Neuronal stem cell (in vitro differentiated cells): ENCODE measurements around the gene SPAG5.
A peak's percentile ranks its signal among the peaks of the same experiment; 100 is the strongest.
"Not testable (repeated sequence)": the region's sequence is repeated elsewhere in the genome, so short reads cannot be mapped to it uniquely, and the experiment has no call there.

Experiments used
- DNase-seq: peaks from one replicate; pipeline ENCODE4 v3.0.0-alpha.2; 2013; ENCODE audit warnings: low spot score
- H2AFZ ChIP-seq: one replicate; pipeline ENCODE4 v1.6.1; 2013; ENCODE audit warnings: mild to moderate bottlenecking, low read length, inconsistent platforms
- H2AK5ac ChIP-seq: 2 replicates; pipeline ENCODE4 v1.6.1; 2013; ENCODE audit warnings: low read depth, mild to moderate bottlenecking, inconsistent platforms, low read length, moderate library complexity, mixed read lengths
- H2BK120ac ChIP-seq: 2 replicates; pipeline ENCODE4 v1.6.1; 2013; ENCODE audit warnings: low read depth, mild to moderate bottlenecking, inconsistent platforms, low read length, moderate library complexity, mixed read lengths
- H2BK12ac ChIP-seq: one replicate; pipeline ENCODE4 v1.6.1; 2013; ENCODE audit warnings: low read length, inconsistent platforms
- H2BK15ac ChIP-seq: 2 replicates; pipeline ENCODE4 v1.6.1; 2013; ENCODE audit warnings: mild to moderate bottlenecking, low read length, inconsistent platforms, mixed read lengths
- H2BK5ac ChIP-seq: one replicate; pipeline ENCODE4 v1.6.1; 2013; ENCODE audit warnings: inconsistent platforms, mild to moderate bottlenecking, low read length, moderate library complexity
- H3K14ac ChIP-seq: one replicate; pipeline ENCODE4 v1.6.1; 2013; ENCODE audit warnings: low read length, inconsistent platforms
- H3K18ac ChIP-seq: 2 replicates; pipeline ENCODE4 v1.6.1; 2013; ENCODE audit warnings: low read length, inconsistent platforms
- H3K23ac ChIP-seq: 2 replicates; pipeline ENCODE4 v1.6.1; 2013; ENCODE audit warnings: low read depth, mild to moderate bottlenecking, mixed read lengths, low read length, inconsistent platforms; ENCODE audit not compliant: poor library complexity
- H3K27ac ChIP-seq: replicated peaks from 3 replicates; pipeline ENCODE4 v1.5.1; 2013; ENCODE audit warnings: low read length, inconsistent platforms
- H3K27me3 ChIP-seq, 3 experiments: 2 replicates each; pipeline ENCODE4 v1.6.1; 2013; ENCODE audit warnings: low read length in 3 of 3, mild to moderate bottlenecking in 2 of 3, inconsistent platforms in 1 of 3, low read depth in 1 of 3, mixed read lengths in 1 of 3, moderate library complexity in 1 of 3; ENCODE audit not compliant: control insufficient read depth in 3 of 3, insufficient read depth in 3 of 3
- H3K36me3 ChIP-seq, 2 donors: replicated peaks in 1 of 2; 2 replicates each; pipeline ENCODE4 v1.6.1; 2013; ENCODE audit warnings: low read length in 2 of 2; ENCODE audit not compliant: control insufficient read depth in 2 of 2, insufficient read depth in 2 of 2
- H3K4ac ChIP-seq: 2 replicates; pipeline ENCODE4 v1.6.1; 2013; ENCODE audit warnings: inconsistent platforms, mild to moderate bottlenecking, low read length, moderate library complexity
- H3K4me1 ChIP-seq, 2 donors: 1 replicate in 1 of 2; 2 replicates in 1 of 2; pipeline ENCODE4 v1.6.1; 2013; ENCODE audit warnings: low read length in 2 of 2, low read depth in 1 of 2; ENCODE audit not compliant: control insufficient read depth in 2 of 2, insufficient read depth in 1 of 2
- H3K4me2 ChIP-seq: one replicate; pipeline ENCODE4 v1.6.1; 2013; ENCODE audit warnings: mild to moderate bottlenecking, low read length, inconsistent platforms; ENCODE audit not compliant: insufficient read depth, poor library complexity, severe bottlenecking
- H3K4me3 ChIP-seq, 2 donors: 2 replicates each; pipeline ENCODE4 v1.5.1; 2013; ENCODE audit warnings: low read length in 2 of 2, mild to moderate bottlenecking in 2 of 2, inconsistent platforms in 1 of 2, moderate library complexity in 1 of 2
- H3K79me1 ChIP-seq: one replicate; pipeline ENCODE4 v1.6.1; 2013; ENCODE audit warnings: low read depth, mild to moderate bottlenecking, inconsistent platforms, low read length, moderate library complexity
- H3K9ac ChIP-seq: one replicate; pipeline ENCODE4 v1.6.1; 2013; ENCODE audit warnings: mild to moderate bottlenecking, low read depth, low read length, inconsistent platforms; ENCODE audit not compliant: poor library complexity
- H3K9me3 ChIP-seq, 2 donors: replicated peaks in 1 of 2; 2 replicates each; pipeline versions ENCODE3 to v1.6.1; 2013; ENCODE audit warnings: low read length in 2 of 2, mild to moderate bottlenecking in 2 of 2, inconsistent platforms in 1 of 2, low read depth in 1 of 2, mixed read lengths in 1 of 2, moderate library complexity in 1 of 2; ENCODE audit not compliant: control insufficient read depth in 2 of 2, insufficient read depth in 1 of 2
- H4K8ac ChIP-seq: one replicate; pipeline ENCODE4 v1.6.1; 2013; ENCODE audit warnings: low read depth, mild to moderate bottlenecking, inconsistent platforms, low read length, moderate library complexity
- H4K91ac ChIP-seq: one replicate; pipeline ENCODE4 v1.6.1; 2013; ENCODE audit warnings: low read length, low read depth, mild to moderate bottlenecking, inconsistent platforms; ENCODE audit not compliant: poor library complexity
- WGBS, 2 donors: extraction: QIAGEN DNeasy Blood & Tissue Kit; methylation state at CpG; one replicate each; pipeline ENCODE4 v1.1.7; 2013; ENCODE audit warnings: missing lambda C conversion rate in 2 of 2, mixed read lengths in 1 of 2; ENCODE audit not compliant: insufficient read length in 2 of 2, insufficient replicate concordance in 1 of 2; ENCODE audit errors: extremely low coverage in 2 of 2; 5-methylcytosine and 5-hydroxymethylcytosine counted together

The SPAG5 gene

GRCh38 chr17:28610376-28610775 lies 11.6 kb upstream of the SPAG5 start:
- H3K4me1 ChIP-seq: peaks cover 2 to 5% of the 10 kb centered on the region in 2 donors
- H4K8ac ChIP-seq: no peak overlapping the region
- no peak overlapping the region for H2BK15ac ChIP-seq
- H2BK120ac ChIP-seq: no peak overlapping the region
- no peaks in the 10 kb centered on the region for H3K79me1 ChIP-seq
- H3K27ac ChIP-seq: no peak overlapping the region
- H3K14ac ChIP-seq: no peak overlapping the region
- no peak overlapping the region for H2AFZ ChIP-seq
- DNase-seq: no peak
- peaks cover 33 to 90% of the 10 kb centered on the region in 2 donors for H3K36me3 ChIP-seq
- no CpG with 5 or more reads among the region's 8 CpGs for WGBS, 2 donors
- no peak overlapping the region for H3K18ac ChIP-seq
- H2AK5ac ChIP-seq: no peak overlapping the region
- H3K9ac ChIP-seq: no peak overlapping the region
- H3K27me3 ChIP-seq: no peaks in the 10 kb centered on the region
- H2BK5ac ChIP-seq: no peak overlapping the region
- no peak overlapping the region for H3K4me3 ChIP-seq
- H3K23ac ChIP-seq: no peak overlapping the region
- no peaks in the 10 kb centered on the region for H3K9me3 ChIP-seq
- H2BK12ac ChIP-seq: no peak overlapping the region
- no peak overlapping the region for H3K4me2 ChIP-seq
- H3K4ac ChIP-seq: no peak overlapping the region
- no peak overlapping the region for H4K91ac ChIP-seq

- not testable (repeated sequence) for H2BK15ac ChIP-seq, H3K18ac ChIP-seq, H3K4me1 ChIP-seq, H3K27ac ChIP-seq, H3K4ac ChIP-seq, DNase-seq, H2AK5ac ChIP-seq, H2BK120ac ChIP-seq, H4K8ac ChIP-seq, H2BK12ac ChIP-seq, H3K79me1 ChIP-seq, H2BK5ac ChIP-seq, H3K4me2 ChIP-seq, H4K91ac ChIP-seq, H3K4me3 ChIP-seq, H3K23ac ChIP-seq, H3K27me3 ChIP-seq, H2AFZ ChIP-seq, H3K9me3 ChIP-seq, H3K14ac ChIP-seq, H3K9ac ChIP-seq
- WGBS, 2 donors: no CpG with 5 or more reads among the region's 31 CpGs
- peaks cover 0 to 35% of the 10 kb centered on the region in 2 donors for H3K36me3 ChIP-seq
These were observed 5.2 kb upstream of the SPAG5 start for GRCh38 chr17:28604031-28604430.

GRCh38 chr17:28599311-28600184 lies 723 bp upstream of the SPAG5 start:
- H3K79me1 ChIP-seq: peaks cover 2% of the 10 kb centered on the region
- no peak overlapping the region for H2BK5ac ChIP-seq
- peak overlapping the region; percentile 62 for H2BK15ac ChIP-seq
- H3K9ac ChIP-seq: peak overlapping the region; percentile 88
- H3K36me3 ChIP-seq: peaks cover 2 to 38% of the 10 kb centered on the region in 2 donors
- peak overlapping the region; percentile 74 for H3K4me2 ChIP-seq
- H3K23ac ChIP-seq: peak overlapping the region; percentile 97
- peak overlapping the region; percentile 87 for H2BK120ac ChIP-seq
- no peak overlapping the region for H4K8ac ChIP-seq
- peak overlapping the region; percentile 80 for H3K18ac ChIP-seq
- H4K91ac ChIP-seq: no peak overlapping the region
- H3K27me3 ChIP-seq: peaks cover 0 to 4% (median 0%) of the 10 kb centered on the region in 3 experiments
- no peaks in the 10 kb centered on the region for H3K9me3 ChIP-seq
- H2AK5ac ChIP-seq: no peak overlapping the region
- H3K4ac ChIP-seq: no peak overlapping the region
- no peak for DNase-seq
- H3K27ac ChIP-seq: peak overlapping the region; percentile 44
- peaks cover 9 to 12% of the 10 kb centered on the region in 2 donors for H3K4me1 ChIP-seq
- no CpG with 5 or more reads among the region's 40 CpGs for WGBS, 2 donors
- H3K14ac ChIP-seq: peak overlapping the region; percentile 97
- peak overlapping the region; percentile 81 to 82 for H3K4me3 ChIP-seq
- peak overlapping the region; percentile 90 for H2AFZ ChIP-seq
- peak overlapping the region; percentile 75 for H2BK12ac ChIP-seq

GRCh38 chr17:28598389-28598788 lies 436 bp downstream of the SPAG5 start:
- Histone ChIP-seq H3K79me1 (peaks cover 2% of the 10 kb centered on the region), H3K4me1 (peaks cover 9 to 12% of the 10 kb centered on the region in 2 donors), H2BK120ac (no peak overlapping the region), H3K23ac (peak overlapping the region; percentile 97), H2AFZ (peak overlapping the region; percentile 90), H3K27ac (peak overlapping the region; percentile 60), H4K91ac (no peak overlapping the region), H3K14ac (no peak overlapping the region), H3K4ac (peak overlapping the region; percentile 95), H3K4me3 (peak overlapping the region; percentile 81 to 92), H3K9me3 (no peaks in the 10 kb centered on the region), H3K4me2 (peak overlapping the region; percentile 74), H3K9ac (peak overlapping the region; percentile 92), H2BK5ac (peak overlapping the region; percentile 98), H3K27me3 (peaks cover 0 to 4% (median 0%) of the 10 kb centered on the region in 3 experiments), H3K18ac (peak overlapping the region; percentile 96), H4K8ac (no peak overlapping the region), H3K36me3 (peaks cover 3 to 47% of the 10 kb centered on the region in 2 donors), H2BK12ac (no peak overlapping the region), H2BK15ac (no peak overlapping the region), H2AK5ac (no peak overlapping the region)
- no peak for DNase-seq
- no CpG with 5 or more reads among the region's 17 CpGs for WGBS, 2 donors
